CD4-positive, alpha-beta T cell (primary cell): ENCODE measurements around the gene ALPK3. TPM values are rescaled to one million over a fixed set of nuclear protein-coding genes. Genes with fewer than 3 reads are reported as not detected.

ENCODE experiments used
- ATAC-seq: fragments of 200-7000 bp; cut with Tn5 transposase; one replicate; pipeline ENCODE4 v1.10.0; 2022; ENCODE audit warnings: mild to moderate bottlenecking; ENCODE audit not compliant: poor library complexity
- CTCF ChIA-PET: fragments of 350-600 bp; sonication (Branson Sonifier 250); formaldehyde crosslinking; loops from one replicate; lab custom pipeline; 2021; ENCODE audit warnings: antibody characterized with exemption, inconsistent platforms; lab: Charles Lee
- POLR2A ChIA-PET: fragments of 350-600 bp; sonication (Branson Sonifier 250); formaldehyde crosslinking; loops from one replicate; lab custom pipeline; 2021; ENCODE audit warnings: antibody characterized with exemption, inconsistent platforms; lab: Charles Lee
- DNase-seq, 14 experiments: peaks; one replicate each; pipeline ENCODE4 v3.0.0-alpha.2; 2013 to 2020; ENCODE audit warnings: mixed read lengths in 2 of 14
- H3K27ac ChIP-seq, 2 donors: one replicate each; pipeline versions ENCODE4 v1.5.1 to v1.7.0; 2013; ENCODE audit warnings: low read length in 2 of 2, low read depth in 1 of 2, mild to moderate bottlenecking in 1 of 2
- H3K27me3 ChIP-seq, 2 experiments: 1 replicate in 1 of 2; 2 replicates in 1 of 2; pipeline versions ENCODE4 v1.6.1 to v1.7.0; 2013; ENCODE audit warnings: low read length in 2 of 2, control low read depth in 1 of 2, mild to moderate bottlenecking in 1 of 2, moderate library complexity in 1 of 2; ENCODE audit not compliant: insufficient read depth in 2 of 2, control insufficient read depth in 1 of 2
- H3K36me3 ChIP-seq: one replicate; pipeline ENCODE4 v1.6.1; 2013; ENCODE audit warnings: low read length, control low read depth; ENCODE audit not compliant: insufficient read depth
- H3K4me1 ChIP-seq: one replicate; pipeline ENCODE4 v1.6.1; 2013; ENCODE audit warnings: low read length, control low read depth; ENCODE audit not compliant: insufficient read depth
- H3K4me3 ChIP-seq: one replicate; pipeline ENCODE4 v1.5.1; 2013; ENCODE audit warnings: mild to moderate bottlenecking, low read length, moderate library complexity
- H3K9me3 ChIP-seq, 2 experiments: 1 replicate in 1 of 2; 2 replicates in 1 of 2; pipeline versions ENCODE4 v1.6.1 to v1.7.0; 2013; ENCODE audit warnings: low read length in 2 of 2, mild to moderate bottlenecking in 2 of 2, control low read depth in 1 of 2, moderate library complexity in 1 of 2; ENCODE audit not compliant: control insufficient read depth in 1 of 2, insufficient read depth in 1 of 2
- H3K27ac Mint-ChIP-seq: one replicate; pipeline ENCODE4 v1.8.0; 2020; ENCODE audit warnings: mixed read lengths
- H3K27me3 Mint-ChIP-seq: one replicate; pipeline ENCODE4 v1.8.0; 2021; ENCODE audit warnings: mixed read lengths
- H3K36me3 Mint-ChIP-seq: one replicate; pipeline ENCODE4 v1.8.0; 2021; ENCODE audit warnings: low read depth, mixed read lengths
- H3K4me1 Mint-ChIP-seq: one replicate; pipeline ENCODE4 v1.8.0; 2021; ENCODE audit warnings: low read depth, mixed read lengths
- H3K4me3 Mint-ChIP-seq: one replicate; pipeline ENCODE4 v1.8.0; 2020; ENCODE audit warnings: mild to moderate bottlenecking, mixed read lengths
- H3K9me3 Mint-ChIP-seq: one replicate; pipeline ENCODE4 v1.8.0; 2020; ENCODE audit warnings: mixed read lengths
- intact Hi-C, 2 experiments: fragments of 100-400 bp; cut with DNase I in 1 of 2; cut with micrococcal nuclease in 1 of 2; formaldehyde crosslinking; loops; one replicate each; pipeline versions ENCODE4 v1.15.1 to v1.9.0; 2023 to 2025; cut with DNase I, micrococcal nuclease
- total RNA-seq, 174 experiments: library from RNA in 2 of 174; stranded (reverse) in 2 of 174; gene quantifications; one replicate each; pipeline ENCODE4 v1.2.3 and lab custom pipeline; 2021 to 2026
- TF ChIP-seq, protein P1 (sequence below): fragments of 200-600 bp; IDR thresholded peaks from one replicate; pipeline ENCODE4 v1.8.0; 2022; ENCODE audit warnings: antibody characterized with exemption, mild to moderate bottlenecking

Gene ALPK3
- total RNA-seq, 2 experiments from 2014 or later, result 0.14 TPM

DNA sequence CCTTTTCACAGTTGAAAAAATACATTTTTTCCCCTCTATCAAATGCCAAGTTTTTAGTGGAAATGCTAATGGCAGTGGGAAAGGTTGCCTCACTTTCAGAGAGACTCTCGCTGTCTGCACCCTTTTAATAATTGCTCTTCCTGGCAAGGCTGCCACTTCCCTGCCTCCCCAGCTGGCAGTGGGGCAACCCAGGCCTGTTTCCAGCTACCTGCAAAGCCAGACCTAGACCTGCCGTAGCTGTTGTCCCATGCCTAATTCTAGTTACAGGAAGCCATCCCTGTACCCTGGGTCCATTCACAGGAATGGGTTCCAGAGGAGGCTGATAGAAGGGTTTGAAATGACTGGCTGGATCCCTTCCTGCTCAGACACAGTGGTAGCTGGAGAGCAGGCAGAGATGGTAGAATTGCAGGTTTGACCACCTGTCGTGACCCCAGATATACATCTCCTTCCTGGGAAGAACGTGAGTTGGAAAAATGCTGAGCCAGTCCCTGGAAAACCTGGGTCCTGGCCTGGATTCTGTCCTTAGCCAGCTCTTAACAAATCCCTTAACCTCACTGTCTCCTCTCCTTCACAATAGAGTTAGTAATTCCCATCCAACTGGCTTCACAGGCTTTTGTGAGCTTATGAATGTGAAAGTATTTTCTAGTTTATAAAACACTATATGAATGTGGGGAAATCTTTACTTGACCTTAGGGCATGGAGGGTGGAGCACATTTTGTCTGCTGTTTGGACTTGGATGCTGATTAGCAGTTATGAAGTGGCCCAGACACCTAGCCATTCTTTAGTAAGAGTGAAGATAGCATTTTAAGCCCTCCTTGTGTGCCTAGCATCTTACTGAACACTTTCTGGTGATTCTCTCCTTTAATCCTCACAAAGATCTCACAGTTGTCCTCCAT, 12.9 kb upstream of the ALPK3 start:
- TF ChIP-seq, protein P1, sequence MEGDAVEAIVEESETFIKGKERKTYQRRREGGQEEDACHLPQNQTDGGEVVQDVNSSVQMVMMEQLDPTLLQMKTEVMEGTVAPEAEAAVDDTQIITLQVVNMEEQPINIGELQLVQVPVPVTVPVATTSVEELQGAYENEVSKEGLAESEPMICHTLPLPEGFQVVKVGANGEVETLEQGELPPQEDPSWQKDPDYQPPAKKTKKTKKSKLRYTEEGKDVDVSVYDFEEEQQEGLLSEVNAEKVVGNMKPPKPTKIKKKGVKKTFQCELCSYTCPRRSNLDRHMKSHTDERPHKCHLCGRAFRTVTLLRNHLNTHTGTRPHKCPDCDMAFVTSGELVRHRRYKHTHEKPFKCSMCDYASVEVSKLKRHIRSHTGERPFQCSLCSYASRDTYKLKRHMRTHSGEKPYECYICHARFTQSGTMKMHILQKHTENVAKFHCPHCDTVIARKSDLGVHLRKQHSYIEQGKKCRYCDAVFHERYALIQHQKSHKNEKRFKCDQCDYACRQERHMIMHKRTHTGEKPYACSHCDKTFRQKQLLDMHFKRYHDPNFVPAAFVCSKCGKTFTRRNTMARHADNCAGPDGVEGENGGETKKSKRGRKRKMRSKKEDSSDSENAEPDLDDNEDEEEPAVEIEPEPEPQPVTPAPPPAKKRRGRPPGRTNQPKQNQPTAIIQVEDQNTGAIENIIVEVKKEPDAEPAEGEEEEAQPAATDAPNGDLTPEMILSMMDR, result no peak
- Mint-ChIP-seq H3K4me3 (no peak overlapping the region), H3K27me3 (no peaks in the 10 kb centered on the region), H3K9me3 (no peaks in the 10 kb centered on the region), H3K36me3 (peaks cover 61% of the 10 kb centered on the region), H3K4me1 (no peaks in the 10 kb centered on the region), H3K27ac (no peak overlapping the region)
- Histone ChIP-seq H3K9me3 (no peaks in the 10 kb centered on the region), H3K36me3 (peaks cover 49% of the 10 kb centered on the region), H3K27me3 (no peaks in the 10 kb centered on the region), H3K27ac (no peak overlapping the region), H3K4me1 (no peaks in the 10 kb centered on the region), H3K4me3 (no peak overlapping the region)
- CTCF ChIA-PET, result no interaction called here
- ATAC-seq, result no peak
- POLR2A ChIA-PET, result no interaction called here
- intact Hi-C loops, result no loop called here
- DNase-seq, result no peak

DNA sequence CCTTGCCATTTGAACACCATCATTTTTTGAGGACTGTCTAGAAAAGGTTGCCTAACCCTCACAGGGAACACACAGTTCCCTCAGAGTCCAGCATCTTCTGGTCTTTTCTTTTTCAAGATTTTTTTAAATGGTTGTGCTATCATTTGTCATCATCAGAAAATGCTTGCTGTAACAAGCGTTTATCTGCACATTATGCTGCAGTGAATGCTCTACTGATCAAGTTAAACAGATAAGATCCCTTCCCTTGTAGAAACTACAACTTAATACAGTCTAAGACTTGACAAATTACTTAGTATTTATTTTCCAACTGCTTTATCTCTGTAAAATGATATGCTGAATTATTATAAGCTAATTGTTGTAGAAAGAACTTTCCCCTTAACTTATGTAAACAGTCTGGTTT, 11.9 kb upstream of the ALPK3 start:
- no peak overlapping the region for H3K27ac ChIP-seq

DNA sequence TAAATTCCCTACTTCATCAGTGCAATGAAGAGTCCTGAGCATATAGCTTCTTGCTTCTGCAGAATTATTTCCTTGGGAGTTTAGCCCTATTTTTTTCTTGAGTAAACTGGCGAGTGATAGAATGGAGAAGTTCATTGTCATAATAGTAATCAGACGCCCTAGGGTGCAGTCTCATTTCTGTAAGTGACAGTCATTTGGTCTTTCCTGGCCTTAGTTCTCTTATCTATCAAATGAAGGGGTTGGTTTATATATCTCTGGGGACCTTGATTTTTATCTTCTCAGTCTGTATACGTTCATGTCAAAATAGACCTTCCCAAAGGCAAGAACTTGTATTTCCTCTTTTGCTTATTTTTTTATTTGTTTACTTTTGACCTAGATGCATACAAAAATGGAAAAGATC, 9.9 kb upstream of the ALPK3 start:
- H3K9me3 ChIP-seq, result no peaks in the 10 kb centered on the region
- peaks cover 22% of the 10 kb centered on the region for H3K36me3 ChIP-seq
- CTCF ChIA-PET, result no interaction called here
- no peaks in the 10 kb centered on the region for H3K9me3 Mint-ChIP-seq
- no peak overlapping the region for H3K4me3 Mint-ChIP-seq
- H3K27me3 Mint-ChIP-seq, result no peaks in the 10 kb centered on the region
- no peak overlapping the region for H3K27ac Mint-ChIP-seq
- no peaks in the 10 kb centered on the region for H3K27me3 ChIP-seq
- H3K27ac ChIP-seq, result no peak overlapping the region
- DNase-seq (no peak), ATAC-seq (no peak)
- POLR2A ChIA-PET, result no interaction called here
- H3K36me3 Mint-ChIP-seq, result peaks cover 34% of the 10 kb centered on the region
- intact Hi-C loops, result no loop called here
- TF ChIP-seq, protein P1, result no peak
- H3K4me1 ChIP-seq, result no peaks in the 10 kb centered on the region
- H3K4me1 Mint-ChIP-seq, result no peaks in the 10 kb centered on the region
- no peak overlapping the region for H3K4me3 ChIP-seq

More for the DNA sequence above, 11.9 kb upstream of the ALPK3 start:
- H3K4me1 Mint-ChIP-seq, result no peaks in the 10 kb centered on the region
- intact Hi-C loops, result no loop called here
- no peaks in the 10 kb centered on the region for H3K4me1 ChIP-seq
- peaks cover 51% of the 10 kb centered on the region for H3K36me3 Mint-ChIP-seq
- H3K9me3 Mint-ChIP-seq, result no peaks in the 10 kb centered on the region
- H3K27me3 Mint-ChIP-seq, result no peaks in the 10 kb centered on the region
- no peak for DNase-seq
- H3K36me3 ChIP-seq, result peaks cover 40% of the 10 kb centered on the region
- H3K4me3 Mint-ChIP-seq, result no peak overlapping the region
- POLR2A ChIA-PET, result interaction anchor here (1.7 kb wide), 1 partner anchor 147 kb away, joined by 5 read pairs; the partner anchor contains the start of gene NMB
- H3K27ac Mint-ChIP-seq, result no peak overlapping the region
- H3K4me3 ChIP-seq, result no peak overlapping the region
- H3K9me3 ChIP-seq, result no peaks in the 10 kb centered on the region
- H3K27me3 ChIP-seq, result no peaks in the 10 kb centered on the region
- TF ChIP-seq, protein P1, result no peak
- ATAC-seq, result no peak
- CTCF ChIA-PET, result no interaction called here
